ENCODE measurements around the gene P2RY2.
A peak's percentile ranks its signal among the peaks of the same experiment; 100 is the strongest.

P2RY2 gene

GRCh38 chr11:73236205-73236765, 18.2 kb downstream of the P2RY2 start:
- H3K27ac ChIP-seq (ENCODE audit: insufficient read depth in 1 of 2, low read depth in 1 of 2, low read length in 2 of 2, poor library complexity in 1 of 2, severe bottlenecking in 2 of 2): no peak overlapping the region
- ChIA-PET POLR2A (interaction anchor here (0.9 to 1.2 kb wide), 2 partner anchors 38 to 51 kb away, joined by 5 to 8 read pairs; no protein-coding TSS in a partner anchor), CTCF (interaction anchor here (0.8 to 16.1 kb wide), 20 partner anchors 8 to 404 kb away, joined by 3 to 272 read pairs (median 6); partner anchors contain the start of gene P2RY2)
- no peaks in the 10 kb centered on the region for H3K27me3 ChIP-seq (replicated peaks in 2 of 5; ENCODE audit: control insufficient read depth in 4 of 5, insufficient read depth in 5 of 5, low read length in 4 of 5)
- no peak for DNase-seq
- WGBS (ENCODE audit: insufficient coverage): 100% methylated on average over 2 of the region's 4 CpGs
- no peaks in the 10 kb centered on the region for H3K9me3 ChIP-seq (ENCODE audit: control extremely low read depth in 1 of 5, control insufficient read depth in 4 of 5, insufficient read depth in 2 of 5, low read depth in 1 of 5, low read length in 4 of 5)
- H3K4me3 ChIP-seq (ENCODE audit: control insufficient read depth in 1 of 7, extremely low read depth in 1 of 7, insufficient read depth in 4 of 7, low read depth in 2 of 7, low read length in 6 of 7): no peak overlapping the region
- no peaks in the 10 kb centered on the region for H3K36me3 ChIP-seq (ENCODE audit: control insufficient read depth in 4 of 4, insufficient read depth in 4 of 4, low read length in 3 of 4)
- H3K4me1 ChIP-seq (ENCODE audit: control extremely low read depth in 1 of 4, control insufficient read depth in 4 of 4, insufficient read depth in 4 of 4, low read length in 3 of 4): no peaks in the 10 kb centered on the region

GRCh38 chr11:73236854-73237253, 18.8 kb downstream of the P2RY2 start:
- Histone ChIP-seq H3K4me3 (ENCODE audit: control insufficient read depth in 1 of 7, extremely low read depth in 1 of 7, insufficient read depth in 4 of 7, low read depth in 2 of 7, low read length in 6 of 7) (no peak overlapping the region), H3K27me3 (replicated peaks in 2 of 5; ENCODE audit: control insufficient read depth in 4 of 5, insufficient read depth in 5 of 5, low read length in 4 of 5) (no peaks in the 10 kb centered on the region), H3K4me1 (ENCODE audit: control extremely low read depth in 1 of 4, control insufficient read depth in 4 of 4, insufficient read depth in 4 of 4, low read length in 3 of 4) (no peaks in the 10 kb centered on the region), H3K9me3 (ENCODE audit: control extremely low read depth in 1 of 5, control insufficient read depth in 4 of 5, insufficient read depth in 2 of 5, low read depth in 1 of 5, low read length in 4 of 5) (no peaks in the 10 kb centered on the region), H3K27ac (ENCODE audit: insufficient read depth in 1 of 2, low read depth in 1 of 2, low read length in 2 of 2, poor library complexity in 1 of 2, severe bottlenecking in 2 of 2) (no peak overlapping the region), H3K36me3 (ENCODE audit: control insufficient read depth in 4 of 4, insufficient read depth in 4 of 4, low read length in 3 of 4) (no peaks in the 10 kb centered on the region)
- 63% methylated on average over 5 of the region's 6 CpGs for WGBS (ENCODE audit: insufficient coverage)
- ChIA-PET POLR2A (interaction anchor here (0.9 to 1.2 kb wide), 2 partner anchors 38 to 52 kb away, joined by 5 to 8 read pairs; no protein-coding TSS in a partner anchor), CTCF (interaction anchor here (0.8 to 16.1 kb wide), 19 partner anchors 9 to 405 kb away, joined by 3 to 272 read pairs (median 7); partner anchors contain the start of gene P2RY2)
- DNase-seq: peak; percentile 57 to 79 (median 70)

GRCh38 chr11:73237471-73238290, 19.6 kb downstream of the P2RY2 start:
- POLR2A ChIA-PET: interaction anchor here (0.9 to 1.2 kb wide), 2 partner anchors 37 to 53 kb away, joined by 5 to 8 read pairs; no protein-coding TSS in a partner anchor
- no peak for DNase-seq
- no peaks in the 10 kb centered on the region for H3K36me3 ChIP-seq (ENCODE audit: control insufficient read depth in 4 of 4, insufficient read depth in 4 of 4, low read length in 3 of 4)
- CTCF ChIA-PET: interaction anchor here (0.8 to 16.1 kb wide), 15 partner anchors 10 to 406 kb away, joined by 3 to 272 read pairs (median 10); no protein-coding TSS in a partner anchor
- H3K4me1 ChIP-seq (ENCODE audit: control extremely low read depth in 1 of 4, control insufficient read depth in 4 of 4, insufficient read depth in 4 of 4, low read length in 3 of 4): peaks cover 0 to 7% (median 5%) of the 10 kb centered on the region in 4 experiments
- no peak overlapping the region for H3K4me3 ChIP-seq (ENCODE audit: control insufficient read depth in 1 of 7, extremely low read depth in 1 of 7, insufficient read depth in 4 of 7, low read depth in 2 of 7, low read length in 6 of 7)
- WGBS (ENCODE audit: insufficient coverage): 87% methylated on average over 10 of the region's 10 CpGs
- no peaks in the 10 kb centered on the region for H3K9me3 ChIP-seq (ENCODE audit: control extremely low read depth in 1 of 5, control insufficient read depth in 4 of 5, insufficient read depth in 2 of 5, low read depth in 1 of 5, low read length in 4 of 5)
- no peak overlapping the region for H3K27ac ChIP-seq (ENCODE audit: insufficient read depth in 1 of 2, low read depth in 1 of 2, low read length in 2 of 2, poor library complexity in 1 of 2, severe bottlenecking in 2 of 2)
- no peaks in the 10 kb centered on the region for H3K27me3 ChIP-seq (replicated peaks in 2 of 5; ENCODE audit: control insufficient read depth in 4 of 5, insufficient read depth in 5 of 5, low read length in 4 of 5)

GRCh38 chr11:73239111-73239521, 21.0 kb downstream of the P2RY2 start:
- ChIA-PET CTCF (interaction anchor here (0.8 to 16.1 kb wide), 6 partner anchors 20 to 395 kb away, joined by 3 to 272 read pairs (median 4); no protein-coding TSS in a partner anchor), POLR2A (interaction anchor here (0.7 kb wide), 1 partner anchor 54 kb away, joined by 3 read pairs; no protein-coding TSS in a partner anchor)
- Histone ChIP-seq H3K9me3 (ENCODE audit: control extremely low read depth in 1 of 5, control insufficient read depth in 4 of 5, insufficient read depth in 2 of 5, low read depth in 1 of 5, low read length in 4 of 5) (no peaks in the 10 kb centered on the region), H3K4me3 (ENCODE audit: control insufficient read depth in 1 of 7, extremely low read depth in 1 of 7, insufficient read depth in 4 of 7, low read depth in 2 of 7, low read length in 6 of 7) (no peak overlapping the region), H3K27me3 (replicated peaks in 2 of 5; ENCODE audit: control insufficient read depth in 4 of 5, insufficient read depth in 5 of 5, low read length in 4 of 5) (no peaks in the 10 kb centered on the region), H3K36me3 (ENCODE audit: control insufficient read depth in 4 of 4, insufficient read depth in 4 of 4, low read length in 3 of 4) (no peaks in the 10 kb centered on the region), H3K4me1 (ENCODE audit: control extremely low read depth in 1 of 4, control insufficient read depth in 4 of 4, insufficient read depth in 4 of 4, low read length in 3 of 4) (peaks cover 0 to 11% (median 9%) of the 10 kb centered on the region in 4 experiments), H3K27ac (ENCODE audit: insufficient read depth in 1 of 2, low read depth in 1 of 2, low read length in 2 of 2, poor library complexity in 1 of 2, severe bottlenecking in 2 of 2) (no peak overlapping the region)
- whole genome bisulfite sequencing (ENCODE audit: insufficient coverage): 98% methylated on average over 6 of the region's 6 CpGs
- no peak for DNase-seq

GRCh38 chr11:73239571-73240189, 21.6 kb downstream of the P2RY2 start:
- Histone ChIP-seq H3K9me3 (ENCODE audit: control extremely low read depth in 1 of 5, control insufficient read depth in 4 of 5, insufficient read depth in 2 of 5, low read depth in 1 of 5, low read length in 4 of 5) (no peaks in the 10 kb centered on the region), H3K27me3 (replicated peaks in 2 of 5; ENCODE audit: control insufficient read depth in 4 of 5, insufficient read depth in 5 of 5, low read length in 4 of 5) (no peaks in the 10 kb centered on the region), H3K27ac (ENCODE audit: insufficient read depth in 1 of 2, low read depth in 1 of 2, low read length in 2 of 2, poor library complexity in 1 of 2, severe bottlenecking in 2 of 2) (no peak overlapping the region), H3K36me3 (ENCODE audit: control insufficient read depth in 4 of 4, insufficient read depth in 4 of 4, low read length in 3 of 4) (no peaks in the 10 kb centered on the region), H3K4me3 (ENCODE audit: control insufficient read depth in 1 of 7, extremely low read depth in 1 of 7, insufficient read depth in 4 of 7, low read depth in 2 of 7, low read length in 6 of 7) (no peak overlapping the region), H3K4me1 (ENCODE audit: control extremely low read depth in 1 of 4, control insufficient read depth in 4 of 4, insufficient read depth in 4 of 4, low read length in 3 of 4) (peaks cover 0 to 11% (median 9%) of the 10 kb centered on the region in 4 experiments)
- CTCF ChIA-PET: interaction anchor here (0.8 to 16.1 kb wide), 6 partner anchors 21 to 396 kb away, joined by 3 to 272 read pairs (median 4); no protein-coding TSS in a partner anchor
- 90% methylated on average over 7 of the region's 7 CpGs for WGBS (ENCODE audit: insufficient coverage)
- DNase-seq: no peak
- POLR2A ChIA-PET: interaction anchor here (0.7 kb wide), 1 partner anchor 54 kb away, joined by 3 read pairs; no protein-coding TSS in a partner anchor

- DNase-seq: no peak
- Histone ChIP-seq H3K36me3 (ENCODE audit: control insufficient read depth in 4 of 4, insufficient read depth in 4 of 4, low read length in 3 of 4) (no peaks in the 10 kb centered on the region), H3K27me3 (replicated peaks in 2 of 5; ENCODE audit: control insufficient read depth in 4 of 5, insufficient read depth in 5 of 5, low read length in 4 of 5) (no peaks in the 10 kb centered on the region), H3K9me3 (ENCODE audit: control extremely low read depth in 1 of 5, control insufficient read depth in 4 of 5, insufficient read depth in 2 of 5, low read depth in 1 of 5, low read length in 4 of 5) (no peaks in the 10 kb centered on the region), H3K27ac (ENCODE audit: insufficient read depth in 1 of 2, low read depth in 1 of 2, low read length in 2 of 2, poor library complexity in 1 of 2, severe bottlenecking in 2 of 2) (no peak overlapping the region), H3K4me3 (ENCODE audit: control insufficient read depth in 1 of 7, extremely low read depth in 1 of 7, insufficient read depth in 4 of 7, low read depth in 2 of 7, low read length in 6 of 7) (no peak overlapping the region), H3K4me1 (ENCODE audit: control extremely low read depth in 1 of 4, control insufficient read depth in 4 of 4, insufficient read depth in 4 of 4, low read length in 3 of 4) (peaks cover 0 to 11% (median 9%) of the 10 kb centered on the region in 4 experiments)
- CTCF ChIA-PET: interaction anchor here (1.0 to 16.1 kb wide), 6 partner anchors 28 to 409 kb away, joined by 3 to 272 read pairs (median 4); no protein-coding TSS in a partner anchor
- POLR2A ChIA-PET: no interaction called here
- 95% methylated on average over 4 of the region's 4 CpGs for WGBS (ENCODE audit: insufficient coverage)
Observed at GRCh38 chr11:73240190-73240781, 22.2 kb downstream of the P2RY2 start.
